Measurements from ENCODE around the gene EXOG.

EXOG gene

DNA sequence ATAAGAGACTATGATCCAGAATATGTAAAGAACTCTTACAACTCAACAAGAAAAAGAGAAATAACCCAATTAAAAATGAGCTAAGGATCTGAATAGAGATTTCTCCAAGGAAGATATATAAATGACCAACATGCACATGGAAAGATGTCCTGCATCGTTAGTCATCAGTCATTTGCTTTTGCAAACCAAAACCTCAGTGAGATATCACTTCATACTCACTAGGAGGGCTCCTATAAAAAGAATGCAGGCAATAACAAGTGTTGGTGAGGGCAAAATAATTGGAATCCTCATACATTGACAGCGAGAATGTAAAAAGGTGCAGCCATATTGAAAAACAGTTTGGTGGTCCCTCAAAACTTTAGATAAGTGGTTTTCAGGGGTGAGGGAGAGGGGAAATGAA is 56.9 kb downstream of the EXOG start:
- H3K4me3 ChIP-seq (ENCODE audit: control insufficient read depth, low read depth, low read length), result no peak overlapping the region
- no peak for DNase-seq (ENCODE audit: low read depth)
- no peak for TF ChIP-seq CTCF (conservative IDR thresholded peaks at IDR 0.05; ENCODE audit: control insufficient read depth, insufficient read depth, low read depth, low read length)

DNA sequence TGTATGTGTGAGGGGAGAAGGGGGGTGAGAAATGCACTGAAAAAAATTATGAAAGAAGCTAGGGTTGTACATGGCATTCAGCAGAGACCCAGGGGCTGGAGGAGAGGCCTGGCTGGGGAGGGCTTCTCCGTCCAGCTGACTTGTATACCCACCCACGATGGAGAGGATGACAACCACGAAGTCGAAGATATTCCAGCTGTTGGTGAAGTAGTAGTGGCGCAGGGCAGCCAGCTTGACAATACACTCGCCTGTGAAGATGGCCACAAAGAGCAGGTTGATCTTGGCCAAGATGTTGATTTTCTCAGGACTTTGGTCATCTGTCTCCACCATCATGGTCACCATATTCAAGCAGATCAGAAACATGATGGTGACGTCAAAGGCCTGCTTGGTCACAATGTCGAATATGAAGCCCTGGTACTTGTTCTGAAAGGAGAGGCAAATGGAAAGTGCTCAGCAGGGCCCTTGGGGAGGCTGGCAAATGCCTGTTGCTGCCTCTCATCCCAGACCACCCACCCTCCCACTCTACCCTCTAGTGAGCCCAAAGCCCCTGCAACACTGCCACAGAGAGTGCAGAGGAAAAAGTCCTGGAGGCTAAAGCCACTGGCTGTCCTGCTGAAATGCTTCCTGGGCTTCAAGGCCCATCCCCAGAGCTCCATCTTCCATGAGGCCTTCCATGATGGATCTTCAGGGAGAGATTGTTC is 58.1 kb downstream of the EXOG start:
- DNase-seq (ENCODE audit: low read depth), result no peak
- no peak for TF ChIP-seq CTCF (conservative IDR thresholded peaks at IDR 0.05; ENCODE audit: control insufficient read depth, insufficient read depth, low read depth, low read length)
- no peak overlapping the region for H3K4me3 ChIP-seq (ENCODE audit: control insufficient read depth, low read depth, low read length)

DNA sequence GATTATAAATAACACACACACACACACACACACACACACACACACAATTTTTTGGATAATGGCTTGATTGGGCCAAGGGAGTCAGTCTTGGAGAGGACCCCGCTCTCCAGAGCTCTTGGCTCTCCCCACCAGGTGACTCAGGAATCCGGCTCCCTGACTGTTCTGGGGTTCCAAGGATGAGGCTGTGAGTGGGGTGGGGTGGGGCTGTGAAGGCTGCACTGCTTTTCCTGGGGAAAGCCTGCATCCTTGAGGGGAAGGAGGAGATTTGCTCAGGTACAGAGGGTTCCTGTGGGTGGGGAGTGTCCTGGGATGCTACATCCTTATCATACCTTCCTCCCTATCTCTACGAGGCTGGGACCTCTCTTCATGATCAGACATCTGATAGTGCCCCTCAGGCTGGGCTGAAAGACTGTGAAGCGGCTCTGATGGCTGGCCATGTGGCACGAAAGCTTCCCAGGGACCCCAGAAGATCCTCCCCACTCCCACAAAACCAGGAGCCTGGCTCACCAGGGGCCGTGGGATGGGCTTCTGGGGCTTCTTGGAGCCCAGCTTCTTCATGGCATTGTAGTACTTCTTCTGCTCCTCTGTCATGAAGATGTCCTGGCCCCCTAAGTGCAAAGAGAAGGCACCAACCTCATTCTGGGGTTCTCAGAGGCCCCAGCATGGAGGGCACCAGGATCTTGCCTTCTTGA is 59.2 kb downstream of the EXOG start:
- TF ChIP-seq CTCF (conservative IDR thresholded peaks at IDR 0.05; ENCODE audit: control insufficient read depth, insufficient read depth, low read depth, low read length), result no peak
- no peak for DNase-seq (ENCODE audit: low read depth)

DNA sequence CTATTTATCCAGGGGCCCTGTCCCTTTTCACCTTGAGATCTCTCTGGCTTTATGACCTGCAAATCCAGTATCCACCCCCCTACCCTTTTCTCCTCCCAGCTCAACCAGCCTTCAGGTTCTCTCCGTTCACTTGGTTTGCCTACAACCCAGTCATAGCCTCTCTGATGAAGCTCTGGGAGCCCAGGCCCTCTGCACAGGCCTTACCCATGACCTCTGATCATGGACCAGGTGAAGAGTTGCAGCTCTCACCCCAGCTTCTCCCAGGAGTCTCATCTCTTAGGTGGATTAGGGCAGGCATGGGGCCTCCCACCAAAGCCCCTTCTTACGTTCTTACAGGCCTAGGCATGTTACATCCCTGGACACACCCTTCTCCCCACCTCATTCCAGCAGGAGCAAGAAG is 59.8 kb downstream of the EXOG start:
- no peak for TF ChIP-seq CTCF (conservative IDR thresholded peaks at IDR 0.05; ENCODE audit: control insufficient read depth, insufficient read depth, low read depth, low read length)
- no peak for DNase-seq (ENCODE audit: low read depth)
- no peak overlapping the region for H3K4me3 ChIP-seq (ENCODE audit: control insufficient read depth, low read depth, low read length)

More for the DNA sequence above, 59.2 kb downstream of the EXOG start:
- no peak overlapping the region for H3K4me3 ChIP-seq (ENCODE audit: control insufficient read depth, low read depth, low read length)

- no peak for DNase-seq (ENCODE audit: low read depth)
- TF ChIP-seq CTCF (conservative IDR thresholded peaks at IDR 0.05; ENCODE audit: control insufficient read depth, insufficient read depth, low read depth, low read length), result no peak
- H3K4me3 ChIP-seq (ENCODE audit: control insufficient read depth, low read depth, low read length), result no peak overlapping the region
Measured at GRCh38 chr3:38556640-38557358, 60.7 kb downstream of the EXOG start.

DNA sequence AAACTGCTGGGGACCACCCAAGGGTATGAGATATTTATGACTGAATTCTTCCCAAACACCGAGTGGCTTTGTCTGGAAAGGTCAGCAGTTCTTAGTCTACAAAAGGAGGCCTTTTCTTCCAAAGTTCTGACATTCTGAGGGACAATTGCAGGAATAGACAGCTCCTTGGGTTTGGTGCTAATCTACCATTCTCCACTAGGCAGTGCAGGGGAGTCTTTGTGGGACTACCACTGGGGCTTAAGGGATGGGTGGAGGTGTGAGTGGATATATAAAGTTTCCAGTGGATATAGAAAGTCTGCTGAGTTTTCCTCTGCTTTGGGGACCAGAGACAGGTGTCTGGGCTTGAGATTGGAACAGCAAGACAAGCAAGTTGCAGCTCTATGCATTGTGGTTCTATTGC is 62.7 kb downstream of the EXOG start:
- no peak for DNase-seq (ENCODE audit: low read depth)
- H3K4me3 ChIP-seq (ENCODE audit: control insufficient read depth, low read depth, low read length), result no peak overlapping the region
- no peak for TF ChIP-seq CTCF (conservative IDR thresholded peaks at IDR 0.05; ENCODE audit: control insufficient read depth, insufficient read depth, low read depth, low read length)
